AG04450 (cell line): ENCODE results near the gene AGPAT4. TPM values are rescaled to one million over a fixed set of nuclear protein-coding genes. Genes with fewer than 3 reads are reported as not detected.

Experiments
- CTCF ChIA-PET: fragments of 300-600, 350-600 bp; formaldehyde crosslinking; extraction: SDS; loops from one replicate; lab custom pipeline; 2022; ENCODE audit warnings: antibody characterized with exemption, inconsistent platforms; lab: Charles Lee
- POLR2A ChIA-PET: fragments of 350-600 bp; formaldehyde crosslinking; extraction: SDS; loops from one replicate; lab custom pipeline; 2021; ENCODE audit warnings: antibody characterized with exemption, inconsistent platforms; lab: Yijun Ruan, JAX
- DNase-seq: peaks from one replicate; pipeline ENCODE4 v3.0.0-alpha.2; 2011; ENCODE audit warnings: low read depth, low spot score
- H3K27ac ChIP-seq: one replicate; pipeline ENCODE4 v1.5.1; 2012; ENCODE audit warnings: low read depth, low read length, control low read depth
- H3K27me3 ChIP-seq: one replicate; pipeline ENCODE4 v1.6.0; 2012; ENCODE audit warnings: low read length; ENCODE audit not compliant: control insufficient read depth, insufficient read depth
- H3K4me3 ChIP-seq: 2 replicates; pipeline ENCODE4 v1.5.1; 2011; ENCODE audit warnings: mild to moderate bottlenecking, low read depth, low read length, control low read depth
- H3K9me3 ChIP-seq: 2 replicates; pipeline ENCODE4 v1.5.1; 2012; ENCODE audit warnings: low read length; ENCODE audit not compliant: control insufficient read depth, insufficient read depth
- CTCF ChIP-seq: IDR thresholded peaks from 2 replicates; pipeline ENCODE4 v1.5.1; 2011; ENCODE audit warnings: low read depth, low read length, control low read depth, inconsistent platforms
- polyA plus RNA-seq: library from polyadenylated mRNA; depleted of rRNA; stranded (reverse); fragments of >200 nt; gene quantifications from 2 replicates; pipeline ENCODE4 v1.2.3, GENCODE V29; 2011

AGPAT4 gene
- polyA plus RNA-seq, 1 experiment, result 10.0 TPM

- TF ChIP-seq CTCF, result no peak
- Histone ChIP-seq H3K4me3 (no peak overlapping the region), H3K9me3 (peaks cover 4% of the 10 kb centered on the region; the same call in 1 of the 2 replicates), H3K27ac (no peak overlapping the region), H3K27me3 (no peaks in the 10 kb centered on the region)
- DNase-seq, result no peak
- POLR2A ChIA-PET, result no interaction called here
- CTCF ChIA-PET, result interaction anchor here (1.0 to 1.5 kb wide), 4 partner anchors 12 to 232 kb away, joined by 3 to 11 read pairs (median 4); no protein-coding TSS in a partner anchor
Observed at GRCh38 chr6:161140554-161140875, 133.3 kb downstream of the AGPAT4 start.

- Histone ChIP-seq H3K4me3 (no peak overlapping the region), H3K27me3 (no peaks in the 10 kb centered on the region), H3K9me3 (peaks cover 4% of the 10 kb centered on the region; the same call in 1 of the 2 replicates), H3K27ac (no peak overlapping the region)
- no peak for TF ChIP-seq CTCF
- CTCF ChIA-PET, result interaction anchor here (1.0 to 1.5 kb wide), 4 partner anchors 13 to 232 kb away, joined by 3 to 11 read pairs (median 4); no protein-coding TSS in a partner anchor
- DNase-seq, result no peak
- POLR2A ChIA-PET, result no interaction called here
Observed at GRCh38 chr6:161139766-161140553, 133.9 kb downstream of the AGPAT4 start.

- ChIA-PET CTCF (no interaction called here), POLR2A (no interaction called here)
- no peaks in the 10 kb centered on the region for H3K27me3 ChIP-seq
- H3K27ac ChIP-seq, result no peak overlapping the region
- H3K9me3 ChIP-seq, result peaks cover 4% of the 10 kb centered on the region; the same call in 1 of the 2 replicates
- no peak for TF ChIP-seq CTCF
- no peak overlapping the region for H3K4me3 ChIP-seq
- no peak for DNase-seq
Observed at GRCh38 chr6:161139304-161139765, 134.5 kb downstream of the AGPAT4 start.

- ChIA-PET CTCF (interaction anchor here (1.0 kb wide), 1 partner anchor 232 kb away, joined by 3 read pairs; no protein-coding TSS in a partner anchor), POLR2A (no interaction called here)
- DNase-seq, result no peak
- H3K27ac ChIP-seq, result no peak overlapping the region
- H3K9me3 ChIP-seq, result peaks cover 4% of the 10 kb centered on the region; the same call in 1 of the 2 replicates
- TF ChIP-seq CTCF, result no peak
- H3K4me3 ChIP-seq, result no peak overlapping the region
- no peaks in the 10 kb centered on the region for H3K27me3 ChIP-seq
Observed at GRCh38 chr6:161138543-161139303, 135.1 kb downstream of the AGPAT4 start.
